AG04450 (cell line): ENCODE data around the gene HLA-DMB. TPM values are rescaled to one million over a fixed set of nuclear protein-coding genes. Genes with fewer than 3 reads are reported as not detected.

Experiments
- CTCF ChIA-PET: fragments of 300-600, 350-600 bp; formaldehyde crosslinking; extraction: SDS; loops from one replicate; lab custom pipeline; 2022; ENCODE audit warnings: antibody characterized with exemption, inconsistent platforms; lab: Charles Lee
- POLR2A ChIA-PET: fragments of 350-600 bp; formaldehyde crosslinking; extraction: SDS; loops from one replicate; lab custom pipeline; 2021; ENCODE audit warnings: antibody characterized with exemption, inconsistent platforms; lab: Yijun Ruan, JAX
- DNase-seq: peaks from one replicate; pipeline ENCODE4 v3.0.0-alpha.2; 2011; ENCODE audit warnings: low read depth, low spot score
- H3K27ac ChIP-seq: one replicate; pipeline ENCODE4 v1.5.1; 2012; ENCODE audit warnings: low read depth, low read length, control low read depth
- H3K27me3 ChIP-seq: one replicate; pipeline ENCODE4 v1.6.0; 2012; ENCODE audit warnings: low read length; ENCODE audit not compliant: control insufficient read depth, insufficient read depth
- H3K4me3 ChIP-seq: 2 replicates; pipeline ENCODE4 v1.5.1; 2011; ENCODE audit warnings: mild to moderate bottlenecking, low read depth, low read length, control low read depth
- H3K9me3 ChIP-seq: 2 replicates; pipeline ENCODE4 v1.5.1; 2012; ENCODE audit warnings: low read length; ENCODE audit not compliant: control insufficient read depth, insufficient read depth
- polyA plus RNA-seq: library from polyadenylated mRNA; depleted of rRNA; stranded (reverse); fragments of >200 nt; gene quantifications from 2 replicates; pipeline ENCODE4 v1.2.3, GENCODE V29; 2011
- TF ChIP-seq, protein P1 (sequence below): IDR thresholded peaks from 2 replicates; pipeline ENCODE4 v1.5.1; 2011; ENCODE audit warnings: low read depth, low read length, control low read depth, inconsistent platforms

Gene HLA-DMB
- polyA plus RNA-seq, 1 experiment, result 0.12 TPM

DNA sequence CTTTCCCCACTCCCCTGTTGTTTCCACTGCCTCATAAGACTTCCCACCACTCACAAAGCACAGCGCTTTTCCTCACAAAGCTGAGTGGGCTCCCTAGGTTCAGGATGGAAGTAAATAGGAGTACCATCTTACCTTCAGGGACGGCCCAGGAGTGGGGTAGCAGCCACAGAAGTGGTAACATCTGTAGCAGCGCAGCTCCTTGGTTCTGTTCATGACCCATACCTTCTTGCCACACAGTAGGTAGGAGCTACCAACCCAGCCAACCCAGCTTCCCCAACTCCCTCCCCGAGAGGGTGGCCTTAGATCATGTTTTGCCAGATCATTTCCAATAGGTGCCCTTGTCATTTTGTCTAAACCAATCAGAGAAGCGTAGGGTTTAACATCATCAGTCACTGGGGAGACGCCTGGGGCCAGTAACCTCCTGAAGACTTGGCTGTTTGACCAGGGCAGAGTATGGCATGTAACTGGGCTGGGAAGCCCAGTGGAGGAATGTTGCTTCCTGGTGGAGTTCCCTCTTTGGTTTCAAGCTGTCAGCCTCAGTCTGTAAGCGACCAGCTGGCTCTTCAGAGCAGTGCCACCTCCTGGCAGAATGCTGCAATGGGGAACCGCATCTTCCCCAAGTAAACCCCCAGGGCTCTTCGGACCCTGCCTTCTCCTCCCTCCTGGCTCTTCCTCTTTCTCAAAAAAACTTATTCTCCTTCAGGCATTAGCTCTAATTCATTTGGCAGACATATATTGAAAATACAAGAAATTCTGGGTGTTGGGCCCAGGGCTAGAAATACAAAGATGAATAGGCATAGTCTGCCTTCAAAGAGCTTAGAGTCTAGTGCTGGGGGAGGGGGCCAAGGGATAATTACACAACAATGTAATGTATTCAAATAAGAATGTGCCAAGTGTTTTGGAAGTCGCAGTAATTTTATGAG, 12.2 kb upstream of the HLA-DMB start, which contains the start of gene HLA-DMA:
Gene HLA-DMA, minus strand, starts transcription at position 281 of the 923 bp plus-strand sequence. Its CDS starts 61 bp downstream, at position 220.
- no peaks in the 10 kb centered on the region for H3K9me3 ChIP-seq
- peak within 1 kb of the TSS; percentile 29 for H3K4me3 ChIP-seq
- no peaks in the 10 kb centered on the region for H3K27me3 ChIP-seq
- H3K27ac ChIP-seq, result no peak within 1 kb of the TSS
- DNase-seq, result peak; percentile 80
- POLR2A ChIA-PET, result interaction anchor here (1.0 to 3.8 kb wide), 2 partner anchors 10 to 18 kb away, joined by 3 to 85 read pairs; no protein-coding TSS in a partner anchor
- CTCF ChIA-PET, result interaction anchor here (0.6 to 7.0 kb wide), 40 partner anchors 9 to 317 kb away, joined by 3 to 144 read pairs (median 5); partner anchors contain the start of gene TAP2
- TF ChIP-seq, protein P1, sequence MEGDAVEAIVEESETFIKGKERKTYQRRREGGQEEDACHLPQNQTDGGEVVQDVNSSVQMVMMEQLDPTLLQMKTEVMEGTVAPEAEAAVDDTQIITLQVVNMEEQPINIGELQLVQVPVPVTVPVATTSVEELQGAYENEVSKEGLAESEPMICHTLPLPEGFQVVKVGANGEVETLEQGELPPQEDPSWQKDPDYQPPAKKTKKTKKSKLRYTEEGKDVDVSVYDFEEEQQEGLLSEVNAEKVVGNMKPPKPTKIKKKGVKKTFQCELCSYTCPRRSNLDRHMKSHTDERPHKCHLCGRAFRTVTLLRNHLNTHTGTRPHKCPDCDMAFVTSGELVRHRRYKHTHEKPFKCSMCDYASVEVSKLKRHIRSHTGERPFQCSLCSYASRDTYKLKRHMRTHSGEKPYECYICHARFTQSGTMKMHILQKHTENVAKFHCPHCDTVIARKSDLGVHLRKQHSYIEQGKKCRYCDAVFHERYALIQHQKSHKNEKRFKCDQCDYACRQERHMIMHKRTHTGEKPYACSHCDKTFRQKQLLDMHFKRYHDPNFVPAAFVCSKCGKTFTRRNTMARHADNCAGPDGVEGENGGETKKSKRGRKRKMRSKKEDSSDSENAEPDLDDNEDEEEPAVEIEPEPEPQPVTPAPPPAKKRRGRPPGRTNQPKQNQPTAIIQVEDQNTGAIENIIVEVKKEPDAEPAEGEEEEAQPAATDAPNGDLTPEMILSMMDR, result peak; percentile 82

DNA sequence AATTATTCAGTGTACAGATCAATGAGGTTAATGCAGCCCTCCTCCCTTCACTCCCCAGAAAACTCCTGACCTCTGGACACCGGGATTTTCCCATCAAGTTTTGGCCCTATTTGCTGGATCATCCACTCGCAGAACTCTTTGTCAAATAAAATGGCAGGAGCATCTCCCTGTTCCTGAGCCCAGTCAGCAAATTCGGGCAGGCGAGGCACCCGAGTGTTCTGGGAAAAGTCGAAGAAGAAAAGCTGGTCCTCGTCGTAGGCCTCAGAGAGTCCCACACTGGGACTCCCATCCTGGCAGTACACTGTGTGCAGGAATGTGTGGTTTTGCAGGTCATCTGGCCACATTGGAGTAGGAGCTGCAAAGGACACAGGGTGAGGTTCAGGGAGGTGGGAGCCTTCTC, 9.6 kb upstream of the HLA-DMB start:
- Histone ChIP-seq H3K4me3 (no peak overlapping the region), H3K27me3 (no peaks in the 10 kb centered on the region), H3K9me3 (no peaks in the 10 kb centered on the region), H3K27ac (no peak overlapping the region)
- ChIA-PET POLR2A (interaction anchor here (1.4 to 2.1 kb wide), 2 partner anchors 20 to 21 kb away, joined by 3 to 8 read pairs; no protein-coding TSS in a partner anchor), CTCF (interaction anchor here (1.0 to 7.0 kb wide), 5 partner anchors 17 to 111 kb away, joined by 3 to 144 read pairs (median 4); no protein-coding TSS in a partner anchor)
- TF ChIP-seq, protein P1, result no peak
- no peak for DNase-seq

- no peak overlapping the region for H3K27ac ChIP-seq
- POLR2A ChIA-PET, result interaction anchor here (1.4 to 2.1 kb wide), 2 partner anchors 21 to 22 kb away, joined by 3 to 8 read pairs; no protein-coding TSS in a partner anchor
- CTCF ChIA-PET, result interaction anchor here (1.0 to 7.0 kb wide), 5 partner anchors 16 to 111 kb away, joined by 3 to 144 read pairs (median 4); no protein-coding TSS in a partner anchor
- H3K4me3 ChIP-seq, result no peak overlapping the region
- TF ChIP-seq, protein P1, result no peak
- H3K27me3 ChIP-seq, result no peaks in the 10 kb centered on the region
- H3K9me3 ChIP-seq, result no peaks in the 10 kb centered on the region
- DNase-seq, result no peak
Observed at GRCh38 chr6:32950010-32950409, 9.2 kb upstream of the HLA-DMB start.

DNA sequence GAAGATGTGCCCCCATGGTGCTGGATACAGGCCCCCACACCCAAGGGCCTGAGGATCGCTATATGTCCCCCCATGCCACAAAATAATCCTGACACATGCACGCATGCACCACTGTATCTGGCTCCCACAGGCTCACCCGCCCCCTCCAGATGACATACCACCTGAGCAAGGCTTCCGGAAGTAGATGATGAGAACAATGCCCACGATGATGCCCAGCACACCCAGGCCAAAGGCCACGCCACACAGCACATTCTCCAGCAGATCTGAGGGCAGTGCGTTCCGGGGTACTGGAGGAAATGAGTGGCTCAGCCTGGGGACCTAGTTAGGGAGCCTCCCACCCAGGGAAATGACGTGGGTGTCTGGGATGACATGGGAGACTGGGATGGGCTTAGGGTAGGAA, 8.3 kb upstream of the HLA-DMB start:
- no peak overlapping the region for H3K27ac ChIP-seq
- TF ChIP-seq, protein P1, result no peak
- no peak for DNase-seq
- no peaks in the 10 kb centered on the region for H3K9me3 ChIP-seq
- POLR2A ChIA-PET, result no interaction called here
- no peaks in the 10 kb centered on the region for H3K27me3 ChIP-seq
- no peak overlapping the region for H3K4me3 ChIP-seq
- CTCF ChIA-PET, result interaction anchor here (2.6 kb wide), 1 partner anchor 15 kb away, joined by 40 read pairs; no protein-coding TSS in a partner anchor
